Fibroblast of lung (primary cell): ENCODE data around the gene SLC22A14.

Experiments
- CTCF ChIP-seq, 2 donors: IDR thresholded peaks in 1 of 2; conservative IDR thresholded peaks in 1 of 2; 1 replicate in 1 of 2; 2 replicates in 1 of 2; pipeline ENCODE4 v1.5.1; 2011 to 2012; ENCODE audit warnings: low read length in 2 of 2, control low read depth in 1 of 2, inconsistent platforms in 1 of 2, low read depth in 1 of 2, mild to moderate bottlenecking in 1 of 2
- EZH2 ChIP-seq: IDR thresholded peaks from 2 replicates; pipeline ENCODE4 v1.5.1; 2012; ENCODE audit warnings: low read length, control low read depth, mild to moderate bottlenecking; ENCODE audit errors: missing control alignments

DNA sequence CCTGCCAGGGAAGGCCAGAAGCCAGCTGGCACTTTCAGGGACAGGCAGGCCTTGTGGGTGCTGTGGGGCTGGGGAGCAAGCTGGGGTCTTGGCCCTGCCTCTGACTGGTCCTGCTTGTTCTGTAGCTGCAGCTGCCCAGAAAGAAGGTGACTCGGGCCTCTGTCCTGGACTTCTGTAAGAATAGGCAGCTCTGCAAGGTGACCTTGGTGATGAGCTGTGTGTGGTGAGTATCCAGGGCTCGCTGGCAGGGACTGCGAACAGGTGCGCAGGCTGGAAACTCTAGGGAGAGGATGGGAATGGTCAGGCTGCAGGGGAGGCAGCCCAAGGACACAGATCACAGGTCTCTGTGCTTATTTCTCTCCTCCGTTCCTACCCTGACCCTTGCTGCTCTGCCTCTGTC is 31.2 kb downstream of the SLC22A14 start:
- TF ChIP-seq CTCF (conservative IDR thresholded peaks at IDR 0.05 in 1 of 2, IDR thresholded peaks at IDR 0.05 in 1 of 2; ENCODE audit: low read depth in 1 of 2, low read length in 2 of 2) (no peak), EZH2 (no peak)
